Activated CD4-positive, alpha-beta T cell treated with anti-CD3 and anti-CD28 coated beads, Interleukin-2, Interleukin-6, amounts not matched to agents 100 ng/mL and 50 ng/mL, durations not matched to agents 16 hours and 8 hours (primary cell): ENCODE measurements around the gene GHRL.

Source experiments
- DNase-seq: peaks from one replicate; pipeline ENCODE4 v3.0.0-alpha.2; 2020

The GHRL gene

GRCh38 chr3:10292505-10293419 lies at the start of gene GHRL:
Gene GHRL (minus strand): TSS chr3:10292947. CDS start chr3:10290180, 2,767 bp downstream.
- DNase-seq, result no peak

- no peak for DNase-seq
Observed at GRCh38 chr3:10341901-10342398, 49.2 kb upstream of the GHRL start.

DNA sequence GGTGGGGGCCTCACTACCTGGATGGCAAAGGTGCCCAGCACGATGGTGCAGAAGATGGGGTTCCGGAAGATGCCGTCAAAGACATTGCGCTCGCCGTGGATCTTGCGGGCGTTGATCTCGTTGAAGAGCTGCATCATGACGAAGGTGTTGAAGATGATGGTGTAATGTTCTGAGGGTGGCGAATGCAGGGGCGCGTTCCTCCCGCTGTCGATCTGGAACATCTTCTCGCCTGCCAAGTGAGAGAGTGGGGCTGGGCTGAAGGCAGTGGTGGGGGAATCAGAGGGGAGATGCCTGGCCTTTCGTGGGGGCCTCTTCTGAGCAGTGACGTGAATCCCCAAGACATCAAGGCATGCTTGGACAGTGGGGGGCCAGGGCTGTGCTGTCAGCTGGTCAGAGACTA lies 47.7 kb upstream of the GHRL start:
- DNase-seq, result no peak

DNA sequence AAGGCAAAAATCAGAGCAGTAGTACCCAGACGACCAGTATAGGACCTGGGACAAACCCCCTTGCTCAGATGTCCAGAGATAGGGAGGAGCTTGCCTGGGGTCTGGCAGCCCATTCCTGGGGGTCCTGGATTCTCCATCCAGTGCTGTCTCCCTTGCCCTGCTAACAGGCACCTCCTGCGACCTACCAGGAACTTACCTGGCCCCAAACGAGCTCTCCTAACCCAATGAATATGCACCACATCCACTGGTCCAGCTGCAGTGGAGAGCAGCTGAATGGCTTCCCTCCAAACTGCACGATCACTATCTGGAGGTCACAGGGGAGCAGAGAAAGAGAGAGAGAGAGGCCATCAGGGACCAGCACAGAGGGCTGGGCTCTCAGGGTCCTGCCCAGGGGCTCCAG lies 47.3 kb upstream of the GHRL start:
- no peak for DNase-seq

- DNase-seq, result no peak
Observed at GRCh38 chr3:10339376-10339955, 46.7 kb upstream of the GHRL start.

DNA sequence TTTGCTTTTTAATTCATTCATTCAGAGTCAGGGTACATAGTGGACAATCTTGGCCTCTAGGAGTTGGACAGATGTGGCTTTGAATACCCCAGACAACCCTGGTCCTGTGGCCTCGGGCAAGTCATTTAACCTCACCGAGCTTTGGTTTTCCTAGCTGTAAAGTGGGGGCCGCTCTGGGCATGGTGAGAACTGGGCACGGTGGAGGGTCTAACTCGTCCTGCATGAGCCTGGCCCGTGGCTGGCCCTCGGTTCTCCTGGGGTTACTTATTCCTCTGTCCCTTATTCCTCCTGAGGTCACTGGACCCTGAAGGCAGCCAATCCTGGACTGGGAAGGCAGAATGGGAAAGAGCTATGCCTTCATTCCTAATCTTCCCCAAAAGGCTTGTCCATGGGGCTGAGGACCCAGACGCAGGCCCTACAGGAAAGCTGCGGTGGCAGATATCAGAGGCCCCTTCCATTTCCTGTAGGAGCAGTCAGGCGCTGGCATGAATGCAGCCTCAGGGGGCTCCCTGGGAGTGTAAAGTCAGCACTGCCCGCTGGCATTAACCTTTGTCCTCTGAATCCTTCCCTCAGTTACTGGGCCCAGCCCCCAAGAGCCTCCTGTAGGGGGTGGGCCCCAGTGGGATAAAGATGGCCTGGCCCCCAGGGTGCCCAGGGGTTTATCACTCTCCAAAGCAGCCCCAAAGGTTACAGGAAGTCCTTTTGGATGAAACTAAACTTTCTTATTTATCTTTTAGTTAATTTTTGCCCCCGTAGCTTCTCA lies 46.0 kb upstream of the GHRL start:
- DNase-seq, result no peak

- no peak for DNase-seq
Observed at GRCh38 chr3:10338164-10338470, 45.4 kb upstream of the GHRL start.

GRCh38 chr3:10337323-10338163 lies 44.8 kb upstream of the GHRL start:
- DNase-seq, result no peak

DNA sequence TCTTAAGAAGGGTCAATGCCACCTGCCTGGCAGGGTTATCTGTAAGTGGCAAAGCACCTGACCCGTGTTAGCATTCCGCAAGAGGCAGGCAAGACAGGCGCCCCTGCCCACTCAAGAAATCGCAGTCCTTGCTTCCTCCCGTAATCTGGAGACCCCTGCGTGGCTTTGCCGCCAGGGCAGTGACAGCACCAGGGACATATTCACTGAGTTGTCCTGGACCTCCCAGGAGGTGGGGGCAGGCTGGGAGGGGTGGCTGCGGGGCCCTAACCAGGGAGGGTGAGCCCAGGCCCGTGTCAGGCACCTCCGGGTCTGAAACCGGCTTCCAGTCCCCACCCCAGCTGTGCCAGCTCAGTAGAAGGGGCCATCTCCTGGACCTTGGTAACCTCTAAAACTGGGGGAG lies 44.0 kb upstream of the GHRL start:
- DNase-seq, result no peak

GRCh38 chr3:10335871-10336622 lies 43.3 kb upstream of the GHRL start:
- DNase-seq, result no peak

DNA sequence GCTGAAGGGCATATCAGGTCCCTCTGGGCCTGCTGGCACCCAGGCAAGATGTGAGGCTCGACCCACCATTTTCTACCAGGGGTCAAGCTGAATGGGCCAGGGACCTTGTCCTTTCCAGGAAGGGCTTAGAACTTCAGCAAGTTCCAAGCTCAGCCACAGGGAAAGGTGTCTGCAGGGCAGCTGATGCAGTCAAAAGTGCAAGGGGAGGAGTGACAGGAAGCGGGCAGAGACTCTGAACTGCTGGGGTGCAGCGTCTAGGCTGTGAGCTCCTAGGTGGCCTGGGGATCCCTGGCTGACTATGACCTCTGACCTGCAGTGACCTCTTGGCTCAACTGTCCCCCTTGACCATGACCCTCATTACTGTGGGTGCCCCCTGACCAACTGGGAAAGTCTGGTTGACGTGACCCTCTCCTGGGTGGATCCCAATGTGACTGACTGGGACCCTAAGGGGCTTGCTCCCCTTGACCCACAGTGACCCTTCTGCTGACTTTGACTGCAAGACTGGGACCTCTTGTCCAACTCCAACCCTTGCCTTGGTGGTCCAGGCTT lies 42.5 kb upstream of the GHRL start:
- DNase-seq, result no peak

GRCh38 chr3:10334459-10334858 lies 41.7 kb upstream of the GHRL start:
- no peak for DNase-seq

GRCh38 chr3:10334042-10334441 lies 41.3 kb upstream of the GHRL start:
- DNase-seq, result no peak

- DNase-seq, result no peak
Observed at GRCh38 chr3:10333349-10333650, 40.6 kb upstream of the GHRL start.

DNA sequence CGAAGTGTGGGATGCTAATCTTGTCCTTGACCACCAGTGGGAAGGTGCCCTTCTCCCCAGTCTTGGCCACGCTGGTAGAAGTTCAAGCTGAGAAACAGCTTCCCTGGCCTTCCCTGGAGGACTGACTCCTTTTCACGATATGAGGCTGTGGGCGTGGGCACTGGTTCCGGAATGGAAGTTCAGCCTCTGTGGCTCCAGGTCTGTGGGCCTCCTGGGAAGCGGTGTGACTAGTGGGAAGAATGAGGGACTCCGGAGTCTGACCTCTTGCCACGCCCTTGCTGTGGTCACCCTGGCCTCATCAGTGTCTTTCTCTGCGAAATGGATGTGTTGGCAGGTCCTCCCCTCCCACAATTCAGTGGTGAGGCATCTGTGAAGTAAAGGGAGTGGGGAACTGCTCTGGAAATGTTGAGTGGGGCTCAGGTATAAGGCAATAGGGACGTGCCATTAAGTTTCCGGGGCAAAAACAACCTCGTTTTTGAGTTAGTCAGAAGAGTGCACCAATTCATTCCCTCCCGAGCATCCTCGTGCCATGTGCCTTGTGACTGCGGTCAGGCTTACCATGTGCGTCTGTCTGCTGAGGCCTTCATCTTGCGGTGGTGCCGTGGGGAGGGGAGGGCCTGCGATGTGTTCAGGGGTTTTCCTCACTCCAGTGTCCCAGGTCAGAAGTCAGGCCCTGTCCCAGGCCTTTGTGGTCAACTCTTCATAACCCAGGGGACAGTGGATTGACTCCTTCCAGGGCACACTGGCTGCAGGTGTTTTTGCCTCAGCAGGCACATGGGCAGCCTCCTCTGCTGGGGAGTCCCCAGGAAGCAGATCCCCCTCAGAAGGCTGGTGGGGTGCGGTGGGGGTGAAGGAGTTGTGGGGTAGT lies 40.0 kb upstream of the GHRL start:
- no peak for DNase-seq

GRCh38 chr3:10331320-10331719 lies 38.6 kb upstream of the GHRL start:
- no peak for DNase-seq

DNA sequence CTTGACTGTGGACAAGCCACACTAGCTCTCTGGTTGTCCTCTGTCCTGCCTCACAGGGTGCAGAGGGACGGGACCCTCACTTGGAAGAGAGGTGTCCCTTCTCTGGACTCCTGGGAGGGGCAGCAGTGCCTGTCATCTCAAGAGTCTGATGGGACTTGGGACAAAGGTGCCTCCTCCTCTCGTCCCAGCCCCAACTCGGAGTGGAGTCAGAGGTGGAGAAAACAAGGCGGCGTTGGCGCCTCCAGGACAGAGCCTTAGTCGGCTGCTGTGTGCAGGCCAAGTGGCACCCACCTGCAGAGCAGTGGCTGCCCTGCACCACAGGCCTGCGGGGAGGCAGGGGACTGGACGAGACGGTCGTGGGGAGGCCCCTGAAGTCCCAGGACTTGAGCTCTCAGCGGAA lies 37.6 kb upstream of the GHRL start:
- no peak for DNase-seq

- DNase-seq, result no peak
Observed at GRCh38 chr3:10329495-10330015, 36.8 kb upstream of the GHRL start.

- DNase-seq, result no peak
Observed at GRCh38 chr3:10328460-10329071, 35.8 kb upstream of the GHRL start.

GRCh38 chr3:10327592-10327991 lies 34.8 kb upstream of the GHRL start:
- DNase-seq, result no peak
